ENCODE measurements around the gene ZNF549.

GRCh38 chr19:57570707-57571106 lies 43.6 kb downstream of the ZNF549 start:
- no peak for TF ChIP-seq ZNF274 (CRISPR knock-in tag; IDR thresholded peaks at IDR 0.05)
- no peak for TF ChIP-seq RAD21 (CRISPR knock-in tag; IDR thresholded peaks at IDR 0.05)
- no peak for TF ChIP-seq JUNB (CRISPR knock-in tag; IDR thresholded peaks at IDR 0.05; ENCODE audit: borderline replicate concordance)
- no peak for TF ChIP-seq TSC22D2 (CRISPR knock-in tag; IDR thresholded peaks at IDR 0.05; ENCODE audit: borderline replicate concordance)
- TF ChIP-seq FOSL1 (CRISPR knock-in tag; IDR thresholded peaks at IDR 0.05; ENCODE audit: borderline replicate concordance): no peak
- TF ChIP-seq, protein P1, sequence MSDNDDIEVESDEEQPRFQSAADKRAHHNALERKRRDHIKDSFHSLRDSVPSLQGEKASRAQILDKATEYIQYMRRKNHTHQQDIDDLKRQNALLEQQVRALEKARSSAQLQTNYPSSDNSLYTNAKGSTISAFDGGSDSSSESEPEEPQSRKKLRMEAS (IDR thresholded peaks at IDR 0.05): no peak
- no peak for TF ChIP-seq PHF8 (CRISPR knock-in tag; IDR thresholded peaks at IDR 0.05)
- no peak for TF ChIP-seq EHMT2 (IDR thresholded peaks at IDR 0.05; ENCODE audit: borderline replicate concordance, low read depth, low read length)
- TF ChIP-seq ZNF598 (CRISPR knock-in tag; IDR thresholded peaks at IDR 0.05; ENCODE audit: borderline replicate concordance): no peak
- TF ChIP-seq ZNF605 (CRISPR knock-in tag; IDR thresholded peaks at IDR 0.05): no peak
- no peak for TF ChIP-seq PPARG (CRISPR knock-in tag; conservative IDR thresholded peaks at IDR 0.05)
- no peak for TF ChIP-seq SMAD1 (CRISPR knock-in tag; IDR thresholded peaks at IDR 0.05; ENCODE audit: borderline replicate concordance, low read depth)
- TF ChIP-seq YY1 (IDR thresholded peaks at IDR 0.05; ENCODE audit: insufficient read depth, insufficient replicate concordance, low read depth, low read length): no peak
- no peak for TF ChIP-seq ZNF614 (CRISPR knock-in tag; IDR thresholded peaks at IDR 0.05; ENCODE audit: borderline replicate concordance)

Data from HepG2 (cell line).